ENCODE measurements around the gene LAMTOR3. TPM values are rescaled to one million over a fixed set of nuclear protein-coding genes. Genes with fewer than 3 reads are reported as not detected.

Gene LAMTOR3
- total RNA-seq, 4 donors from 2014 or later, result 37.9 to 87.0 (median 40.3) TPM

- Histone ChIP-seq H3K27me3 (no peaks in the 10 kb centered on the region), H3K36me3 (no peaks in the 10 kb centered on the region), H3K27ac (peak overlapping the region in 1 of 2 donors; percentile 70), H3K4me1 (no peaks in the 10 kb centered on the region), H3K9me3 (no peaks in the 10 kb centered on the region), H3K4me3 (no peak overlapping the region)
- DNase-seq, result no peak
- TF ChIP-seq CTCF (IDR thresholded peaks at IDR 0.05) (no peak), POLR2A (IDR thresholded peaks at IDR 0.05) (no peak)
- intact Hi-C loops (cut with DNase I; ENCODE audit: low total_unique reads), result no loop called here
Measured at GRCh38 chr4:99859618-99860017, 34.6 kb downstream of the LAMTOR3 start.

GRCh38 chr4:99857307-99857706, 36.9 kb downstream of the LAMTOR3 start:
- H3K4me3 ChIP-seq, result no peak overlapping the region
- intact Hi-C loops (cut with DNase I; ENCODE audit: low total_unique reads), result no loop called here
- H3K36me3 ChIP-seq, result no peaks in the 10 kb centered on the region
- no peaks in the 10 kb centered on the region for H3K4me1 ChIP-seq
- no peaks in the 10 kb centered on the region for H3K27me3 ChIP-seq
- H3K27ac ChIP-seq, result peak overlapping the region in 1 of 2 donors; percentile 62
- no peak for DNase-seq
- H3K9me3 ChIP-seq, result no peaks in the 10 kb centered on the region
- TF ChIP-seq CTCF (IDR thresholded peaks at IDR 0.05) (no peak), POLR2A (IDR thresholded peaks at IDR 0.05) (no peak)

GRCh38 chr4:99856166-99856565, 38.1 kb downstream of the LAMTOR3 start:
- Histone ChIP-seq H3K4me3 (no peak overlapping the region), H3K27me3 (no peaks in the 10 kb centered on the region), H3K36me3 (no peaks in the 10 kb centered on the region), H3K27ac (peak overlapping the region in 1 of 2 donors; percentile 62), H3K4me1 (no peaks in the 10 kb centered on the region), H3K9me3 (no peaks in the 10 kb centered on the region)
- no peak for DNase-seq
- no peak for TF ChIP-seq CTCF (IDR thresholded peaks at IDR 0.05)
- TF ChIP-seq POLR2A (IDR thresholded peaks at IDR 0.05), result no peak
- intact Hi-C loops (cut with DNase I; ENCODE audit: low total_unique reads), result no loop called here

GRCh38 chr4:99855678-99856077, 38.5 kb downstream of the LAMTOR3 start:
- no peak for DNase-seq
- intact Hi-C loops (cut with DNase I; ENCODE audit: low total_unique reads), result no loop called here
- Histone ChIP-seq H3K9me3 (no peaks in the 10 kb centered on the region), H3K4me3 (no peak overlapping the region), H3K27me3 (no peaks in the 10 kb centered on the region), H3K36me3 (no peaks in the 10 kb centered on the region), H3K27ac (peak overlapping the region in 1 of 2 donors; percentile 62), H3K4me1 (no peaks in the 10 kb centered on the region)
- TF ChIP-seq POLR2A (IDR thresholded peaks at IDR 0.05) (no peak), CTCF (IDR thresholded peaks at IDR 0.05) (no peak)

- Histone ChIP-seq H3K4me1 (no peaks in the 10 kb centered on the region), H3K4me3 (no peak overlapping the region), H3K9me3 (no peaks in the 10 kb centered on the region), H3K36me3 (no peaks in the 10 kb centered on the region), H3K27me3 (no peaks in the 10 kb centered on the region), H3K27ac (no peak overlapping the region)
- intact Hi-C loops (cut with DNase I; ENCODE audit: low total_unique reads), result no loop called here
- TF ChIP-seq POLR2A (IDR thresholded peaks at IDR 0.05) (no peak), CTCF (IDR thresholded peaks at IDR 0.05) (no peak)
- no peak for DNase-seq
Measured at GRCh38 chr4:99853999-99854398, 40.2 kb downstream of the LAMTOR3 start.

Measured in uterus (tissue), 4 donors.